Stimulated activated CD4-positive, alpha-beta T cell treated with anti-CD3 and anti-CD28 coated beads, Interleukin-15, amount 100 ng/mL, for 24 hours (primary cell): ENCODE data around the gene NELL2.

Source experiments
- DNase-seq: peaks from one replicate; pipeline ENCODE4 v3.0.0-alpha.2; 2020

Gene NELL2

DNA sequence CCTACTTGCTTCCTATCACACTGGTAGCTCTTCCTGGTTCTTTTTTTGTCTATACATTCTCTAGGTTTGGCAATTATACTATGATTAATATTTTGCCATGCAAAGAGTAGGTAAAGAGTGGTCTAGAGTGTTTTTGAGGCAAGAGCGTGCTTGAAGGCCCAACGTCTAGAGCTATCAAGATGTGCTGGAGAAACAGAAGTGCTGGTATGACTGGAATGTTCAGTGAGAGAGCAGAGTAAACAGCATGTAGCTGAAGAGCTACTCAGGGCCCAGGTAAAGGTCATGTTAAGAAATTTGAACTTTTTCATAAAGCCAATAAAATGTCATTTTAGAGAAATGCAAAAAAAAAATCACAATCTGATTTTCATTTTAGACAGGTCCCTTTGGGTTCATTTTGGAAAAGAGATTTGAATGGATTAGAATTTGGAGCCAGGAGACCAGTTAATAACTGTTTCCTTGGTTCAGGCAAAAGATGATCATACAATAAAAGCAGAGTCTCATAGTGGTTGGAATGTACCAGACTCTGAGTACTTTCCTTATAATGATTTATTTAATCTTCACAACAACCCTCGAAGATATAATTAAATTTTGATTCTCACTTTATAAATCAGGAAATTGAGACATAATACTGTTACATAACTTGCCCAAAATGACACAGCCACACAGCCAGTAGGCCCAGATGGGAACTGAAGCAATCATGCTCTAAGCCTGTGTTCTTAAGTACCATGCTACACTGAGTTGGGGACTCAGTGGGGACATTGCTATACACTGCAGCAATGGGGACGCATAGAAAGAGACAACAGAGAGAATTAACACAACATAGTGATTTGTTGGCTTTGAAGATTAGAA, 350.1 kb downstream of the NELL2 start:
- no peak for DNase-seq

DNA sequence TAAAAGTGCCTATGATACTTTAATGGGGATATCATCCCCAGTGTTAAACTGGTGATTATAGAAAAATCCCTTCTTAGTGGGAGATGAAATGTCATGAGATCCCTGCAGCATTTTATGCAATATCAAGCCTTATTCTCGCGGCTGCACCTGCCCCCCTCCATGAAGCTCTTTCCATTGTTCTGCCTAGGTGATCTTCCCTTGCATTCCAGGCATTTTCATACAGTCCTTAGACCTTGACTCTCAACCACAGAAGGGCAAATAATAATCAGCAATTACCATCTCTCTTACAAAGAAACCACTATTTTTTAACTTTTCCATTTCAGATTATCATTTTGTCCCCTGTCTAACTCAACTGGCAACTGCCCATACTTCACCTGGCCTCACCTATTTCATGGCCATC, 352.3 kb downstream of the NELL2 start:
- DNase-seq, result no peak

DNA sequence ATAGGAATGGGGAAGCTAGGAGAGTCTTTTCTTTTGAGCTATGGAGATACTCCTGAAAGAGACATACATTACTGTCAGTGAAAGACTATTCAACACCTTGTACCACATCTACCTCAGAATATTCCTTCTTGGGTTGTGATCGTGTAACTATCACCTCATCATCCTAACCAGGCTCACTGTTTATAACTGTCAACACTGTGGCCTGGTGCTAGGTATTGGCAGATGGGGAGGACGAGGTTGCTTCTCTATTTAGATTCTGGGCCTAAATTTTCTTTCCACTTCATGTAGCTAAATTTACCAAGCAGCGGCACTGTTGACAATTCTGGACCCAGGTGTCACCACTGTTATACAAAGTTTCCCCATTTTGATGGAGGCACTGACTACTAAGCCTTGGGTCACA, 354.4 kb downstream of the NELL2 start:
- no peak for DNase-seq

DNA sequence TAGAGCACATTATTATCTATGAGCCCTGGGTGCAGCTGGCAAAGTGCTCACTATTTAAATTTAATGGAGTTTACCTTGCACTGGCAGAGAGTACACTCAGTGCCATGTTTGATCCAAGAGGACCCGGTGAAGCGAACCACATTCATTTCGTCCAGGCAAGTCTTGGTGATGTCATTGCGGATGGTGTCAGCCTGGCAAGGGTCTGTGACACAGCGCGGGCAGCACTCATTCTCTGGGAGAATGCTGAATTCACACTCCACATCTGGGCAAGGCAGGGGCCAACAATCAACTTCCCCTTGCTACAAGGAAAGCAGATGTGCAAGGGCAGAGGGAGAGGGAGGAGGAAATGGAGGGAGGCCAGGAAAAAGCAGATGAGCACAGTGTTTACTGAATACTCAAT, 356.2 kb downstream of the NELL2 start:
- no peak for DNase-seq

DNA sequence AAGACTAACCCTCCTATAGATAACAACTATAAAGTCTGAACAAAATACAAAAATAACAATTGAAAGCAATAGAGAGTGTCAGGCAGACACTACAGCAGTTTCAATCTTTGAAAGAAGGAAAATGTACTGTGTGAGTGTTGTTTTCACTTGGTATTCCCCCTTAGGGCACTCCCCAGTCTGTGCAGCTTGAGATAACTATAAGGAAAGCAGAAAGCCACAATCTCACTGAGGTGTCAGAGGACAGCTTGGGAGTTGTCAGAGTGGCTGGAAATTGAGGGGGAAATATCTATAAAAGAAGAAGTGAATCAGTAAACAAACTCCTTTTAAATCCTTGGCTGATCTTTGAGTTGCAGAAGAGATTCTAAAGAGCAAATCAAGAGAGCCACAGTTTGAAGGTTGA, 364.8 kb downstream of the NELL2 start:
- DNase-seq, result no peak

DNA sequence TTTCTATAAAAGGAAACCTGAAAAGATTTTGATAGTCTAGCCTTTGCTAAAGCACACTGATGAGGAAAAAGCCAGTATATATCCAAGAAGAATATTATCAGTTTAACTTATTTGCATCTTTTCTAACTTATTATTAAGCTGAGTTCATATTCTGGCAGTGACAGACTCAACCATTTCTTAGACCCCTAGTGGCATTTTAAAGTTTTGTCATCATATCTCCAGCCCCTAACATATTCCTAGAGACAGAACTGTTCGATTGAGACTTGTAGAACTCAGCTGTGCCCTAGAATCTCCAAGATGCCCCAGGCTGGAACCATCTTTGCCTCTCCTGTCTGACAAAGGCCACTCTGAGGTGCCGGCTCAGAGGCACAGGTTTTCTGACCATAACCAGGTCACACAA, 365.6 kb downstream of the NELL2 start:
- DNase-seq, result no peak

DNA sequence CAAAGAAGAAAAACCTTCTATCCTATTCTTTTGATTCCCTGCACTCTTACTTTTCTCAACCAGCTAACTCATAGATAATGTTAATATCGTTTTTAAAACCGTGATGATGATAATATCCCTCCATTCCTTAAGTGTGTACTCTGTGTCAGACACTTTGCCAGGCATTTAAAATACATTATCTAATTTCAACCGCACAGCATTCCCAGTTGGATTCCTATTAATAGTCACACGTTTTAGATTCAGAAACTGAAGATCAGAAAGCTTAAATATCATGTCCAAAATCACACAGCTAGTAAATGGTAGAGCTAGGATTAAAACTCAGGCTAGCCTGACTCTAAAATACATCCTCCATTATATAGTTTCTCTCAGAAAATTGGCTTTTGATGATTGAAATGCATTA, 366.0 kb downstream of the NELL2 start:
- DNase-seq, result no peak

DNA sequence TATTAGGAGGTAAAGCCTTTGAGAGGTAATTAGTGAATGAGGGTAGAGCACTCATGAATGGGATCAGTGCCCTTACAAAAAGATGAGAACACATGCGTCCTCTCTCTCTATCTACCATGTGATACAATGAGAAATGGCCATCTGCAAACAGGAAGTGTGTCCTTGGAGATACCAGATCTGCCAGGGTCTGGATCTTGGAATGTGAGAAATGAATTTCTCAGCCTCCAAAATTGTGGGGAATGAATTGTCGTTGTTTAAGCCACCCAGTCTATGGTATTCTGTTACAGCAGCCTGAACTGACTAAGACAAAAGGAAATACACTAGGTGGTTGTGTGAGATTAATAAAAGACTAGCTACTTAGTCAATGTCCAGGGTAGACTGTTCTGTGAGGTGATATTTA, 366.6 kb downstream of the NELL2 start:
- no peak for DNase-seq

DNA sequence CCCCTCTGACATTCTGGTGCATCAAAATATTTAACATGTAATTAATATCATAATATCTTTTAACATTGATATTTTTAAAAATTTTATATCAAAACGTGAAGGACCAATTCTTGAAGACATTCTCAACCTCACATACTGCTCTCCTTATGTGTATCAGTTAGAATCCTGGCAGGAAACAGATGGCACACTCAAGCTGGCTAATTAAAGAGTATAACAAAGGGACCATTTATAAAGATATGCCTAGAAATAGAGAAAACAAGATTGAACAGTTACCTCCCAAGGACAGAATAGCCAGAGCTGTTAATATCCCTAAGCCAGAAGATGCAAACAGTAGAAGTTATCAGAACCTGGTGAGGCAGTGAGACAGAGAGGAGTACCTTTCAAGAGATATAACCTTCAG, 368.7 kb downstream of the NELL2 start:
- DNase-seq, result no peak

DNA sequence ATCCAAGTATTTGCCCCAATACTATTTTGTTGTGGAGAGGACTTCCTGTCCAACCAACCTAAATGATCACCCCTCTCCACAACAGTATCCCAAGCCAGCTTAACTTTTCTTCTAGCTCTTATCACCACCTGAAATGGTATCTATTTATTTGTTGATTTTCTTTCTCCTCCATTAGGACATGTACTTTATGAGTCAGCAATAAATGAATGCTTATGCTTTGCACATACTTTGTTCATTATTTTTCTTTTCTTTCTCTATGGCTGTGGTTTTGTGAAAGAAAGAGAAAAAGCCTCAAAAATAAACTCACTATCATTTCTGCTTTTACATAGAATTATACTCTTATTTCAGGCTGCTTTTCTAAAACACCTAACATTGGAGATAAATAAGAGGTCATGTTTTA, 371.3 kb downstream of the NELL2 start:
- DNase-seq, result no peak

DNA sequence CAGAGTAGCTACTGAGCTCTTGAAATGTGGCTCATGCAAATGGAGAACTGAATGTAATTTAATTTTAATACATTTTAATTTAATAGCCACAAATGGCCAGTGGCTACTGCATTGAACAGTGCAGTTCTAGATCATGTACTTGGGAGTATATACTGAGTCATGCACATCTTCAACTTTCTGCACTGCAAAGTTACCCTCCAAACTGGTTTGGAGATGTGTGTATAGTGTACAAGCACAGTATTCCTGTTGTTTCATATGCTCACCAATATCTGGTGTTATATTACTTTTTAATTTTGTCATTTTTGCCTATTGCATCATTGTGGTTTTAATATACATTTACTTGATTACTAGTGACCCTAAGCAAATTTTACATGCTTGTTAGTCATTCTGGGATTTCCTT, 372.8 kb downstream of the NELL2 start:
- DNase-seq, result no peak

DNA sequence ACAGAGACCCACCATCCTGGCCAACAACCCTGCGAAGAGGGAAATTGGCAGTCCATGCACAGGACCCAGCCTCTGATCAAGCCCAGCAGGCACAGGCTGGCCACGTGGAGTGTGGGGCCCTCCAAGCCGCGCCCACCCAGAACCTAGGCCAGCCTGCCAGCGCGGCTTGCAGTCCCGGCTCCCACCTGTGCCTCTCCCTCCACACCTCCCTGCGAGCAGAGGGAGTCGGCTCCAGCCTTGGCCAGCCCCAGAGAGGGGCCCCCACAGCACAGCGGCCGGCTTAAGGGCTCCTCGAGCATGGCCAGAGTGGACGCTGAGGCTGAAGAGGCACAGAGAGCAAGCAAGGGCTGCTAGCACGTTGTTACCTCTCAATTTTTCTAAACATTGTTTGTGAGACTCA, 373.4 kb downstream of the NELL2 start:
- no peak for DNase-seq

DNA sequence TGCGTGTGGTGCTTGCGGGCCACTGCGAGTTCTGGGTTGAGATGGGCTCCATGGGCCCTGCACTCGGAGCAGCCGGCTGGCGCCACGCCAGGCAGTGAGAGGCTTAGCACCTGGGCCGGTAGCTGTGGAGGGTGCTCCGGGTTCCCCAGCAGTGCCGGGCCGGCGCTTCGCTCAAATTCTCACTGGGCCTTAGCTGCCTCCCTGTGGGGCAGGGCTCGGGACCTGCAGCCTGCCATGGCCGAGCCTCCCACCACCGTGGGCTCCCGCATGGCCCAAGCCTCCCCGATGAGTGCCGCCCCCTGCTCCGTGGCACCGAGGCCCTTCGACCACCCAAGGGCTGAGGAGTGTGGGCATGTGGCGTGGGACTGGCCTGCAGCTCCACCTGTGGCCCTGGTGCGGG, 375.7 kb downstream of the NELL2 start:
- no peak for DNase-seq

DNA sequence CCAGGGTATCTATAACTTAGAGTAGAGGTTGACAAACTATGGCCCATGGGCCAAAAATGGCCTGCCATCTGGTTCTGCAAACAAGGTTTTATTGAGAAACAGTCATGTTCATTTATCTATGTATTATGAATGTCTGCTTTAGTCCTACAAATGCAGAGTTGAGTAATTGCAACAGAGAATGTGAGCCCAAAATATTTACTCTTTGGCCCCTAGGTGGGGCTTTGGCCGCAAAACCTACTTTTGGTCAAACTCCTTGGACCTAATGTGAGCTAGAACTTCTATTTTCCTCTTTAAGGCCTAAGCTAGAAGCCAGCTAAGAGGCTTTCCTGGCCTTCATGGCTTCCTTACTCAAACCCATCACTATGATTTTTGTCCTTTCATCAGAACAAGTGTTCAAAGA, 379.1 kb downstream of the NELL2 start:
- no peak for DNase-seq

DNA sequence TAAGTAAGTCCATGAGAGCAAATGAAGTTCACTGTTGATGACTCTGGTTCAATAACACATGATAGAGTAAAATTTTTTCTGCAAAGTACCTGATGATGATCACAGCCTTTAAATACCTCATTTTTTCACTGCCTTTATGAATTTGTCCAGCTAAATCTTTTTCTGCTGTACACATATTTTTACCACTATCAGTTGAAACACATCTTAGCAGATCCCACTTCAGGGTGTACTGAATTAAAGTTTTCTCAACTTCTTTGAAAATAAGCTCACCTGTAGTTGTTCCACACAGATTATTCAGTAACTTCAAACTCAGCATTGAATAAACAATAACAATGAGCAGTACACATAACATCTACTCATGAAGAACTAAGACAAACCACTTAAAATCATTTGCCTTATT, 385.9 kb downstream of the NELL2 start:
- no peak for DNase-seq

DNA sequence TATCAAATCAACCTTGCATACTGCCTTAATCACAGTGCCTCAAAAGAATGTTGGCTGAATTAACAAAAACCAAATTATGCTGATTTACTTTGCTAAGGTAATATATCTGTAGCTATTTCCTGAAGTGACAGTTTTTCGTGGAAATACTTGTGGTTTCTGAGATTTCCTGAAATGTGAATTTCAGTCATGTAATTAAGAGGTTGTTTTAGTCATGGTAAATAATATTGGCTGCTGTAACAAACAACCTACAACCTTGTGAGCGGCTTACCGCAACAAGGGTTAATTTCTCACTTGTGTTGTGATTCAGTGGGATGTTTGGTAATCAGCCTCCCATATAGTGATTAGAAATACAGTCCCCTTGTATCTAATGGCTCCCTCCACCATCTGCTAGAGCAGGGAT, 387.9 kb downstream of the NELL2 start:
- no peak for DNase-seq

DNA sequence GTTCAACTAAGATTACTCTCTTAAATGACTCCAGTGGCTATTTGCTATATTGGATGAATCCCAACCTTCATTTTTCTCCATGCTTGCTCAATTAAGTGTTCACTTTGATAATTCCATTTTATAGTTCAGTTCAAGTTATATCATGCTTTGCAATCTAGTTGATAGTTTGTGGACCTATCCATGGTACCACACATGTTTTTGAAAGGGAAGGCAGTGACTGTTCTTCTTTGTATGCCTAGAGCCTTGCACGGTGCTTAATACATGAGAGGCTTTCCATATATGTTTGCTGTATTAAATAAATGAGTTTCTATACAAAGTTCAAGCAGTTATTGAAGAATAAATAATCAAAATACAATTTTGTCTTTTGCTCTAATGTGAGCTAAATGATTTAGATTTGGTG, 391.3 kb downstream of the NELL2 start:
- no peak for DNase-seq

DNA sequence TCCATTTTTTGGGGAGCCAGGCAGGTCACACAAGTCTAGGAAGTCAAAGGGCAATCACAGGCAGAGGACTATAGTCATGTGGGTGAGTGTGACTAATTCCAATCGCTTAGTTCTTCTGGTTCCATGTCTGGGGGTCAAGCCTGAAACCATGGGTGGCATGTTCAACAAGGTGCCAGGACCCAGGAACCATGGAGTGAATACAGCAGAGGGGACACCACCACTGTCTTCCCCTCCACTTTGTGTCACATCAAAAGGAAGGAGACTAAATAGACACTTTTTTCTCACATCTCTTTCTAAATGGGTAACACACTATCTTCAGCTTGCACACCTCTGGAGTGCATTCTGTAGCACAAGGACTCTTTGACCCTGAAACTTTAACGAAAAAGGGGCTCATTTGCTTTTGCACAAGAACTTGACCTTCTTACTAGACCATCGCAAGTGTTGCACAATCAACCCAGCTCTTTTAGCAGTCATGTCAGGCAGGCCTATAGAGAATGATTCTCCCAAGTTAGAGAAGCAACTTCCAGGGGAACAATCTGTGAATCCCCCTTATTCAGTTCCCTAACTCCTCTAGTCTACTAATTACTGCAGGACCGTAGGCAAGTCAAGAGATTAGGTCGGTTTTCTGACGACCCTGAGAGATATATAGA, 398.7 kb downstream of the NELL2 start:
- DNase-seq, result no peak

DNA sequence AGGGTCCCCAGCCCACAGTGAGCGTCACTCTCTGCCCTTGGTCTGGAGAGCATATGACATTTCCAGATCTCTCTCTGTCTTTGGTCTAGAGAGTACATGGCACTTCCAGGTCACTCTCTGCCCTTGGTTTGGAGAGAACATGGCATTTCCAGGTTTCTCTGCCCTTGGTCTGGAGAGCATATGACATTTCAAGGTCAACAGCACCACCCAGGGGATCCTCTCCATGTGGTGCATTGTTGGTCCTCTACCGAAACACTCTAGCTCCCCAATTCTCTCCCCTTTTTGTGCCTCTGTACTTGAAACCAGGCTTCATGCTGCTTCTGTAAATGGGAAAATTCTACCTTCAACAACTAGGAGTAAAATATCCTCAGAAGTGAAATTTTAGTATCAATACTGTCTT, 399.4 kb downstream of the NELL2 start:
- no peak for DNase-seq

DNA sequence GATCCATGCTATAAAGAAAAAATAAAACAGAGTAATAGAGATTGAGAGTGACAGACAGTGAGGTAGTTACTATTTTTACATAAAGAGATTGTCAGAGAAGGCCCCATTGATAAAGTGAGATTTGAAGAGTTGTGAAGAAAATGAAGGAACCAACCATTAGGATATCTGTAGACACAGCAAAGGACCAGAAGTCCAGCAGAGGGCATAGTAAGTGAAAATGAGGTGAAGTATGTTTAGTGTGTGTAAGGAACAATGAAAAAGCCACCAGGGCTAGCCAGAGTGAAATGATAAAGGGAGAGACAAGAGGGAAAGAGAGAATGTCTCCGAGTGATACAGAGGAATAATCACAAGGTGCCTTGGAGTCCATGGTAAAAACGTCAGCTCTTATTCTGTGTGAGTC, 411.0 kb downstream of the NELL2 start:
- DNase-seq, result no peak

DNA sequence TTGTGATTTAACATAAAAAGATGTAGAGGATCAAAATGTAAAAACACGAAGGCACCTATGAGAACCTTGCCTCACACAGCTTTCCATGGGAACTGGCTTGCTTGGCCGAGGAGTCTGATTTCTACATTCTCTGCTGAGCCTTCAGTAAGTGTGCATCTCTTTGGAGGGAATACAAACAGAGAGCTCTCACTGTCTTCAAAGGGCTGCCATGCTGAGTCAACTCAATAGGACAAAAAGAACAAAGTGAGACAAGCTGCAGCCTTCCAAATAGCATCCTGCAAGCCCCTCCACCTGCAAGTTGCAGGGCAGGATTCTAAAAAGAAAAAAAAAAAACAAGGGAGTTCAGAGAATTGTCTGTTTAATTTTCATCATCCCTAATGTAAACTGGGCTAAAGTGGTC, 411.9 kb downstream of the NELL2 start:
- DNase-seq, result no peak

DNA sequence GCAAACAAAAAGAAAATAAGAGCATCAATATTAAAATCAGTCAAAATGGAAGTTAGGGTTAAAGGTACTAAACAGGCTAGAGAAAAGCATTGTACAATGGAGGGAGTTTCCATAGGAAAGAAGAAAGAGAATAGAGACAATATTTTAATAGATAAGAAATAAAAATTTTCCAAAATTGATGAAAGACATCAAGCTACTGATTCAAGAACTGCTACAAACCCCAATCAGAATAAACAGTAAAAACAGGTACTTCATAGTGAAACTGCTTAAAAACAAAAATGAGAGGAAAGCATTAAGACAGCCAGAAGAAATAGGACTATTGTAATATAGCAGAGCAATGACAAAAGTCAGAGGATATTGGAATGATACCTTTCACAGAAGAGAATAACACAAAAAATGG, 413.4 kb downstream of the NELL2 start:
- DNase-seq, result no peak

DNA sequence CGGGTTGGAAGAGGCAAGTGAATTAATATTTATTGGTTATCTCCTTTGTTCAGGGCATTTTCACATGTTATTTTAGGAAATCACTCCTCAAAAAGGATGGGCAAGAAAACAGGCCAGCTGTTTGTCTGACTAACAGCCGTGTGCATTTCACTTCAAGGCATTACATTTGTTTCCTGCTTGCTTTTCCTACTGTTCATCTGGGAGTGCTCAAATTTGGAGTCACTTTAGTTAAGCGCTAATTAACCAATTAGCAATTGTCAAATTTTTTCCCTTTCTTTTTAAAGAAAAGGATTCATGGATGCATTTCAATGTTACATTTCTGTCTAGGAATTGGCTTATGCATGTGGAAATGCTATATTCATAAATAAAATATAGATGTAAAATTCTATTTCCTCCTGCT, 415.9 kb downstream of the NELL2 start:
- no peak for DNase-seq

DNA sequence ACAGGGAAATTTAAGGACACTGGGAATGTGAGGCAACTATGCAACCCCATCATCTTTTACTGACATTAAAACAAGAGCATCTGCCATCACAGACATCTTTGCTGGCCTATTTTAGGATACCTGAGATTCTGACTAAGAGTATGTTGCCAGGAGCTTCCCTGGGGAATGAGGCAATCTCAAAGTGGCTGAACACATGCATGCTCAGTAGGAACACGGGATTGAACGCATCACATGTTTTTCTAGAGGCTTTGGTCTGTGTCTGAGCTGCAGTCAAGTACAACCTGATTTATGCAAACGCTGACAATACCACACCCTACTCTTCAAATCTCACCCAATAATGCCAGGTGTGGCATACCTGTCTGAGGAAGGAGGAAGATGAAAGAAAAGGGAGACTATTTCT, 416.5 kb downstream of the NELL2 start:
- DNase-seq, result no peak
